ENCODE measurements around the gene PPP2R5E. TPM values are rescaled to one million over a fixed set of nuclear protein-coding genes. Genes with fewer than 3 reads are reported as not detected.

Gene PPP2R5E
- total RNA-seq, 1 donor from 2014 or later, result 22.3 TPM

- H3K27me3 ChIP-seq (ENCODE audit: control insufficient read depth, insufficient read depth, low read length), result no peaks in the 10 kb centered on the region
- no peaks in the 10 kb centered on the region for H3K36me3 ChIP-seq (ENCODE audit: control insufficient read depth, insufficient read depth, low read length)
- DNase-seq (ENCODE audit: low read depth), result no peak
- H3K4me3 ChIP-seq (ENCODE audit: low read depth, low read length), result no peak overlapping the region
- no peak for TF ChIP-seq CTCF (IDR thresholded peaks at IDR 0.05; ENCODE audit: insufficient read depth, low read length, poor library complexity, severe bottlenecking)
These were observed 43.4 kb downstream of the PPP2R5E start for GRCh38 chr14:63499701-63500250.

- Histone ChIP-seq H3K27me3 (ENCODE audit: control insufficient read depth, insufficient read depth, low read length) (no peaks in the 10 kb centered on the region), H3K4me3 (ENCODE audit: low read depth, low read length) (no peak overlapping the region), H3K36me3 (ENCODE audit: control insufficient read depth, insufficient read depth, low read length) (no peaks in the 10 kb centered on the region)
- no peak for DNase-seq (ENCODE audit: low read depth)
- TF ChIP-seq CTCF (IDR thresholded peaks at IDR 0.05; ENCODE audit: insufficient read depth, low read length, poor library complexity, severe bottlenecking), result no peak
These were observed 46.3 kb downstream of the PPP2R5E start for GRCh38 chr14:63496837-63497400.

GRCh38 chr14:63493246-63493645 is 49.9 kb downstream of the PPP2R5E start:
- no peaks in the 10 kb centered on the region for H3K27me3 ChIP-seq (ENCODE audit: control insufficient read depth, insufficient read depth, low read length)
- TF ChIP-seq CTCF (IDR thresholded peaks at IDR 0.05; ENCODE audit: insufficient read depth, low read length, poor library complexity, severe bottlenecking), result no peak
- no peaks in the 10 kb centered on the region for H3K36me3 ChIP-seq (ENCODE audit: control insufficient read depth, insufficient read depth, low read length)
- no peak overlapping the region for H3K4me3 ChIP-seq (ENCODE audit: low read depth, low read length)
- DNase-seq (ENCODE audit: low read depth), result no peak

GRCh38 chr14:63492391-63492790 is 50.8 kb downstream of the PPP2R5E start:
- TF ChIP-seq CTCF (IDR thresholded peaks at IDR 0.05; ENCODE audit: insufficient read depth, low read length, poor library complexity, severe bottlenecking), result no peak
- Histone ChIP-seq H3K4me3 (ENCODE audit: low read depth, low read length) (no peak overlapping the region), H3K36me3 (ENCODE audit: control insufficient read depth, insufficient read depth, low read length) (no peaks in the 10 kb centered on the region), H3K27me3 (ENCODE audit: control insufficient read depth, insufficient read depth, low read length) (no peaks in the 10 kb centered on the region)
- no peak for DNase-seq (ENCODE audit: low read depth)

GRCh38 chr14:63487724-63488123 is 55.5 kb downstream of the PPP2R5E start:
- DNase-seq (ENCODE audit: low read depth), result no peak
- Histone ChIP-seq H3K4me3 (ENCODE audit: low read depth, low read length) (no peak overlapping the region), H3K27me3 (ENCODE audit: control insufficient read depth, insufficient read depth, low read length) (no peaks in the 10 kb centered on the region), H3K36me3 (ENCODE audit: control insufficient read depth, insufficient read depth, low read length) (no peaks in the 10 kb centered on the region)
- no peak for TF ChIP-seq CTCF (IDR thresholded peaks at IDR 0.05; ENCODE audit: insufficient read depth, low read length, poor library complexity, severe bottlenecking)

- no peak for TF ChIP-seq CTCF (IDR thresholded peaks at IDR 0.05; ENCODE audit: insufficient read depth, low read length, poor library complexity, severe bottlenecking)
- Histone ChIP-seq H3K4me3 (ENCODE audit: low read depth, low read length) (no peak overlapping the region), H3K27me3 (ENCODE audit: control insufficient read depth, insufficient read depth, low read length) (no peaks in the 10 kb centered on the region), H3K36me3 (ENCODE audit: control insufficient read depth, insufficient read depth, low read length) (no peaks in the 10 kb centered on the region)
- DNase-seq (ENCODE audit: low read depth), result no peak
These were observed 56.4 kb downstream of the PPP2R5E start for GRCh38 chr14:63486738-63487137.

All from kidney epithelial cell (primary cell).